ENCODE data around the gene PTGFRN.

PTGFRN gene

GRCh38 chr1:116991918-116992317, 82.2 kb downstream of the PTGFRN start:
- in situ Hi-C loops (cut with MboI; ENCODE audit: low sequenced_read_pairs), result no loop called here

- in situ Hi-C loops (cut with MboI; ENCODE audit: low sequenced_read_pairs), result no loop called here
Observed at GRCh38 chr1:116993286-116993685, 83.6 kb downstream of the PTGFRN start.

- in situ Hi-C loops (cut with MboI; ENCODE audit: low sequenced_read_pairs), result no loop called here
Observed at GRCh38 chr1:116994411-116994810, 84.7 kb downstream of the PTGFRN start.

- in situ Hi-C loops (cut with MboI; ENCODE audit: low sequenced_read_pairs), result no loop called here
Observed at GRCh38 chr1:116997066-116997465, 87.3 kb downstream of the PTGFRN start.

- in situ Hi-C loops (cut with MboI; ENCODE audit: low sequenced_read_pairs), result no loop called here
Observed at GRCh38 chr1:116997636-116998035, 87.9 kb downstream of the PTGFRN start.

- in situ Hi-C loops (cut with MboI; ENCODE audit: low sequenced_read_pairs), result no loop called here
Observed at GRCh38 chr1:116999596-116999995, 89.9 kb downstream of the PTGFRN start.

GRCh38 chr1:117000142-117000541, 90.4 kb downstream of the PTGFRN start:
- in situ Hi-C loops (cut with MboI; ENCODE audit: low sequenced_read_pairs), result no loop called here

GRCh38 chr1:117001254-117001927, 91.7 kb downstream of the PTGFRN start, which contains the start of gene CD101:
Gene CD101, plus strand, starts transcription at chr1:117001760. Its CDS starts 58 bp downstream, at chr1:117001818.
- in situ Hi-C loops (cut with MboI; ENCODE audit: low sequenced_read_pairs), result no loop called here

- in situ Hi-C loops (cut with MboI; ENCODE audit: low sequenced_read_pairs), result no loop called here
Observed at GRCh38 chr1:117003223-117003875, 93.6 kb downstream of the PTGFRN start.

- in situ Hi-C loops (cut with MboI; ENCODE audit: low sequenced_read_pairs), result no loop called here
Observed at GRCh38 chr1:117007719-117008013, 98.0 kb downstream of the PTGFRN start.

- in situ Hi-C loops (cut with MboI; ENCODE audit: low sequenced_read_pairs), result no loop called here
Observed at GRCh38 chr1:117008656-117009055, 98.9 kb downstream of the PTGFRN start.

GRCh38 chr1:117009132-117009531, 99.4 kb downstream of the PTGFRN start:
- in situ Hi-C loops (cut with MboI; ENCODE audit: low sequenced_read_pairs), result no loop called here

GRCh38 chr1:117010310-117010969, 100.7 kb downstream of the PTGFRN start:
- in situ Hi-C loops (cut with MboI; ENCODE audit: low sequenced_read_pairs), result no loop called here

GRCh38 chr1:117011334-117011733, 101.6 kb downstream of the PTGFRN start:
- in situ Hi-C loops (cut with MboI; ENCODE audit: low sequenced_read_pairs), result no loop called here

GRCh38 chr1:117013309-117013858, 103.7 kb downstream of the PTGFRN start:
- in situ Hi-C loops (cut with MboI; ENCODE audit: low sequenced_read_pairs), result no loop called here

GRCh38 chr1:117014209-117014608, 104.5 kb downstream of the PTGFRN start:
- in situ Hi-C loops (cut with MboI; ENCODE audit: low sequenced_read_pairs), result no loop called here

- in situ Hi-C loops (cut with MboI; ENCODE audit: low sequenced_read_pairs), result no loop called here
Observed at GRCh38 chr1:117015724-117016123, 106.0 kb downstream of the PTGFRN start.

GRCh38 chr1:117017062-117017461, 107.3 kb downstream of the PTGFRN start:
- in situ Hi-C loops (cut with MboI; ENCODE audit: low sequenced_read_pairs), result no loop called here

GRCh38 chr1:117017648-117018047, 107.9 kb downstream of the PTGFRN start:
- in situ Hi-C loops (cut with MboI; ENCODE audit: low sequenced_read_pairs), result no loop called here

GRCh38 chr1:117020526-117021156, 110.9 kb downstream of the PTGFRN start:
- in situ Hi-C loops (cut with MboI; ENCODE audit: low sequenced_read_pairs), result no loop called here

GRCh38 chr1:117022114-117022513, 112.4 kb downstream of the PTGFRN start:
- in situ Hi-C loops (cut with MboI; ENCODE audit: low sequenced_read_pairs), result no loop called here

Data from HL-60/S4 (cell line).